ENCODE results near the gene GOLGA6L2. TPM values are rescaled to one million over a fixed set of nuclear protein-coding genes. Genes with fewer than 3 reads are reported as not detected.

The GOLGA6L2 gene
- polyA plus RNA-seq, 3 donors = not detected

DNA sequence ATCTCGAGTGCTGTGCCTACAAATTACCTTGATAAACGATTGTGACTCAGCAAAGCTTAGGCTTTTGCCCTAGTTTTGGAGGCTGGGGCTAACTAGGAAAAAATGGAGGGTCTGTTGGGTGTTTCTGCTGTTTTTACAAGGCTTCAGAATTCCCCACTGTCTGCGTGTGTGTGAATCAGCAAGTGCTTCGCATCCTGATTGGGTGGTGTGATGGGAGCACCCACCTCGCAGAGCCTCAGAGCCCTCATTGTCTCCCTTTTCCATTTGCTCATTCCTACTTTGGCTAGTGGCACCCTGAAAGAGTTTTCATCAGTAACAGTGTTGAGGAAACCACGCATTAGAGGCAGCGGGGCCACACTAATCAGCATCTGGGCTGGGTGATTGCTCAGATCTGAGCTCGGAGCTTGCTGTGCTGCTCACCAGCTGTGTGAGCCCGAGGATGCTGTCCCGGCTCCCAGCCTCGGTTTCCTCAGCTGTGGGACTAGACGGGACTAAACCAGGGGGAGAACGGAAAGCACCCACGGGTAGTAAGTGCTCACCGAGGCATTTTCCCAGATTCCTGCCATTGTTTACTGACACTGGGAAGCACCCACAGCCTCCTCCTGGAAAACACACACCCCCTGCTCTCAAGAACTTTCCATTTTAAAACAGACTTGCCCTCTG lies 51.9 kb downstream of the GOLGA6L2 start:
- Mint-ChIP-seq H3K27me3 (ENCODE audit: low read depth in 3 of 3) (peaks cover 0 to 3% (median 2%) of the 10 kb centered on the region in 3 donors), H3K27ac (no peak overlapping the region), H3K4me3 (no peak overlapping the region), H3K4me1 (no peaks in the 10 kb centered on the region), H3K36me3 (no peaks in the 10 kb centered on the region), H3K9me3 (peaks cover 0 to 19% (median 7%) of the 10 kb centered on the region in 7 donors)
- no peak for DNase-seq
- Histone ChIP-seq H3K4me1 (ENCODE audit: control insufficient read depth in 1 of 2, insufficient read depth in 2 of 2, low read length in 2 of 2) (no peaks in the 10 kb centered on the region), H3K4me2 (replicated peaks; ENCODE audit: extremely low read depth, low read length, poor library complexity, severe bottlenecking) (no peak overlapping the region), H3K27ac (ENCODE audit: low read depth in 1 of 2, low read length in 2 of 2) (no peak overlapping the region), H3K36me3 (replicated peaks in 1 of 2; ENCODE audit: control insufficient read depth in 1 of 2, insufficient read depth in 2 of 2, low read length in 2 of 2) (no peaks in the 10 kb centered on the region), H3K27me3 (ENCODE audit: control insufficient read depth in 2 of 2, insufficient read depth in 2 of 2, low read length in 2 of 2) (no peaks in the 10 kb centered on the region), H3K9ac (ENCODE audit: insufficient read depth, low read length, poor library complexity, severe bottlenecking) (no peak overlapping the region), H3K4me3 (replicated peaks in 1 of 3; ENCODE audit: low read depth in 2 of 3, low read length in 3 of 3) (no peak overlapping the region), H2AFZ (ENCODE audit: insufficient read depth, low read depth, low read length, poor library complexity, severe bottlenecking) (no peak overlapping the region), H4K20me1 (ENCODE audit: insufficient read depth, low read length) (no peaks in the 10 kb centered on the region), H3K9me3 (replicated peaks in 1 of 2; ENCODE audit: control insufficient read depth in 1 of 2, insufficient read depth in 1 of 2, low read length in 2 of 2) (no peaks in the 10 kb centered on the region), H3K79me2 (ENCODE audit: insufficient read depth, low read length) (no peaks in the 10 kb centered on the region)
- TF ChIP-seq, protein P1, sequence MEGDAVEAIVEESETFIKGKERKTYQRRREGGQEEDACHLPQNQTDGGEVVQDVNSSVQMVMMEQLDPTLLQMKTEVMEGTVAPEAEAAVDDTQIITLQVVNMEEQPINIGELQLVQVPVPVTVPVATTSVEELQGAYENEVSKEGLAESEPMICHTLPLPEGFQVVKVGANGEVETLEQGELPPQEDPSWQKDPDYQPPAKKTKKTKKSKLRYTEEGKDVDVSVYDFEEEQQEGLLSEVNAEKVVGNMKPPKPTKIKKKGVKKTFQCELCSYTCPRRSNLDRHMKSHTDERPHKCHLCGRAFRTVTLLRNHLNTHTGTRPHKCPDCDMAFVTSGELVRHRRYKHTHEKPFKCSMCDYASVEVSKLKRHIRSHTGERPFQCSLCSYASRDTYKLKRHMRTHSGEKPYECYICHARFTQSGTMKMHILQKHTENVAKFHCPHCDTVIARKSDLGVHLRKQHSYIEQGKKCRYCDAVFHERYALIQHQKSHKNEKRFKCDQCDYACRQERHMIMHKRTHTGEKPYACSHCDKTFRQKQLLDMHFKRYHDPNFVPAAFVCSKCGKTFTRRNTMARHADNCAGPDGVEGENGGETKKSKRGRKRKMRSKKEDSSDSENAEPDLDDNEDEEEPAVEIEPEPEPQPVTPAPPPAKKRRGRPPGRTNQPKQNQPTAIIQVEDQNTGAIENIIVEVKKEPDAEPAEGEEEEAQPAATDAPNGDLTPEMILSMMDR (IDR thresholded peaks at IDR 0.05) = no peak
- intact Hi-C loops (cut with micrococcal nuclease) = no loop called here
- 83% methylated on average over 10 of the region's 15 CpGs for WGBS (ENCODE audit: insufficient coverage)

Other genes starting within 250 kb of the GOLGA6L2 start
- gene GOLGA6L26, start 113.0 kb downstream of the GOLGA6L2 start, polyA plus RNA-seq = not detected
- gene GOLGA8S, start 92.5 kb downstream of the GOLGA6L2 start, polyA plus RNA-seq = under 1 TPM in 1 of 3 donors, not detected in 2; 0.17 TPM
- under 1 TPM in 1 of 3 donors, not detected in 2; 0.33 TPM for gene MKRN3, start 118.4 kb upstream of the GOLGA6L2 start, polyA plus RNA-seq
- not detected for gene MAGEL2, start 200.6 kb upstream of the GOLGA6L2 start, polyA plus RNA-seq
- 1 to 10 TPM in 1 of 3 donors, under 1 TPM in 2; 0.56 to 4.3 (median 0.56) TPM for gene NDN, start 240.1 kb upstream of the GOLGA6L2 start, polyA plus RNA-seq

Data from CD14-positive monocyte (primary cell).